GM18517 (cell line): ENCODE results near the gene EML2.

Experiments used
- ATAC-seq: cut with Tn5 transposase; IDR thresholded peaks from one replicate; pipeline ENCODE4 v1.9.1; 2021; ENCODE audit warnings: mild to moderate bottlenecking, moderate library complexity; ENCODE audit not compliant: unreplicated experiment

The EML2 gene

DNA sequence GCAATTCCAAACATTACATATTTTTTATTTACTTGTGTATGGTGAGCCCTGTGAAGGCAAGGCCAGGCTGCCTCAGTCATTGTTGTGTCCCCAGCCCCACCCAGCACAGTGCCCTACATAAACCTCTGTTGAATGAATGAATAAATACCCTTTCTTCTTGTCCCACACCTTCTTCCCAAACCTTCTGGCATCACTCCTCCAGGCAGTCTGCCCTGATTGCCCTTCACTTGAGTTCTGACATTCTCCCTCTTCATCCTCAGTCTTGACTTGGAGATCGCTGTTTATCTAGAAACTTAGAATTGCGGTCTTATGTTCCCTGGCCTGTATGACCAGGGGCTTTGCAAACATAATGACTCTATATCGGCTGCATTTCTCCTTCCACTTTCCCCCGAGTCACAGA lies 49.4 kb downstream of the EML2 start:
- no peak for ATAC-seq

DNA sequence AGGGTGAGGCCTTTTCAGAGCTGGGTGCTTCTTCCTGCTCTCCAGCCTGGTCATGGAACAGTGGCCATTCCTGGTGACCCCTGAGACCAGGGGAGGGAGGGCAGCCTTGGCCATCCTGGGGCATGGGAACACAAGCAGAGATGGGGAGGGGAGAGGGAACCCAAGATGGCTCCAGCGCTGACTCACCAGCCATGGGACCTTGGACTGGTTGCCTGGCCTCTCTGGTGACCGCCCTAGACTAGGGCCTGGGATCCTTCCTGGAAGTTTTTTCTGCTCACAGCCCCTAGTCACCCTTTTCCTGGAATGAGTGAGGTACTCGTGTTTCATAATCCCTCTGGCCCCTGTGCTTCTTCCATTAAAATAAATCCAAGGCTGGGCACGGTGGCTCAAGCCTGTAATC lies 51.3 kb downstream of the EML2 start:
- ATAC-seq, result no peak

DNA sequence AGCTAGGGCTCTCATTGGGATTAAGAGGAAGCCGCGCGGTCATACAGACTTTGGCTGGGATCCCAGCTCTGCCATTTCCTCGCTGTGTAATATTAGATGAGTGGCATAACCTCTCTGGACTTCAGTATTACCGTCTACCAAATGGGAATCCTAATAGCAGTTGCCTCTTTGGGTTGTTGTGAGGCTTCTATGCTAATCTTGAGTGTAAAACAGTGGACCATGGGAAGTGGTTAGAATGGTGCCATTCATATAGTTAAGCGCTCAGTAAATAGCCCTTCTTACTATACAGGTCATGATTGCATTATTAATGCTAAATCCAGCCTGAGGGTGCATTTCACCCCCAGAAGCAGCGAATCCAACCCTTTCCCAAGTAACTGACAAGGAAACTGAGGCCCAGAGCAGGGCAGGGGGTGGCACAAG lies 54.0 kb downstream of the EML2 start:
- no peak for ATAC-seq

DNA sequence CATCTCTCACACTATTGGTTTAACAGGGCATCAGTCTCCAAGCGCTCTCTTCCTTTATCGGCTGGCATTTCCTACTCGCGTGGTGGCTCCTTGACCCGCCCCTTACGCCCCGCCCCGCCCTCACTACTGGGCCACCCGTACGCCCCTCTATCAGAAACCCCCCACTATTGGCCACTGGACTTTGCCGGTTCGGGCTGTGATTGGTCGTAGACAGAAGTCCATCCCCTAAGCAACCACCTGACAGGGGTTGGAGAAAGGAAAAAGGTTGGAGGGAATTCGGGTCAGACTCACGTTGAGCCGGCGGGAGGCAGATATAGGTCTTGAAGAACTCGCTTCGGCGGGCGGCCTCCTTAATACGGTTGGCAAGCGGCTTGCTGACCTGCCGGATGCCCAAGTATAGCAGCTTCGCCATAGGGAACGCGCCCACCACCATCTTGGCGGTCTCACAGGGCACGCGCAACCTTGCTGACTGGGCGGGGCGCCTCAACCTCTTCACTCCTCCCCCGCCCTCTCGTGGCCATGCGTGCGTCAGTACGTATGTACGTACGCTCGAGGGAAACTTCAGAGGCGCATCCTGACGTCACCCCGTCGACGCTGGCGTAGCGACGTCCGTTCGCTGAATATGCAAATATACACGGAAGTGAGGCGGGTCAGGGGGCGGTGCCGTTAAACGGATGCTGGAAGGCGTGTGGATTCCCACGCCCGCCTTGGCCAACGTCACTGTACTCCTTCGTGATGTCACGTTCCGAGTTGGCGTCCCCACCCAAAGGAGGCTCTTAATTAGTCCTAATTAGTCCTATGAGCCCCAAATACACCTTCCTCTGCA lies 54.7 kb downstream of the EML2 start, which contains the start of gene OPA3:
Gene OPA3 (minus strand): TSS at position 471 of the 826 bp plus-strand sequence. CDS start 38 bp downstream, at position 433.
- peak; percentile 86 for ATAC-seq

DNA sequence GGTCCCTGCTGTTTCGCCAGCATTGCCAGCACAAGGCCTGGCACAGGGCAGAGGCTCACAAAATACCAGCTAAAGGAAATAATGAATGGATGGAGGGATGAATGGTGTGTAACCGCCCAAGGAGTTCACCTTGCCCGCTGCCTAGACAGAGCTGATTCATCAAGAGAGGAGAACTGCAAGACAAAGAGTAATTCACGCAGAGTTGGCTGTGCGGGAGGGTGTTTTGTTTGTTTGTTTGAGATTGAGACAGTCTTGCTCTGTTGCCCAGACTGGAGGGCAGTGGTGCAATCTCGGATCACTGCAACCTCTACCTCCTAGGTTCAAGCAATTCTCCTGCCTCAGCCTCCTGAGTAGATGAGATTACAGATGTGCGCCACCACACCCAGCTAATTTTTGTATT lies 57.6 kb downstream of the EML2 start:
- ATAC-seq, result no peak

DNA sequence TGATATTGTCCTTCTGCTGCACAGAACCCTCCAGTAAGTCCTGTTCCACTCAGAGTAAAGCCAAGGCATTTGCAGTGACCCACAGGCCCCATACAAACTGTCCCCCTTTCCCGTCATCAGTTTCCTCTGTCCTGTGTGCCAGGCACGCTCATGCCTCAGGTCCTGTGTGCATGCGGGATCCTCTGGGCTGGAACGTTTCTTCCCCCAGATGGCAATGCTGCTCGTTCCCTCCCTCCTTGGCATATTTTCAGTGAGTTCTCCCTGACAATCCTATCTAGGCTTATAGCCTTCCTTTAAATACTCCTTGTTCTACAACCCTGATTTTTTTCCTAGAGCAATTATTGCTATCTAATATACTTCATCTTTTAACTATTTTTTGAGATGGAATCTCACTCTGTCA lies 60.3 kb downstream of the EML2 start:
- ATAC-seq, result no peak

DNA sequence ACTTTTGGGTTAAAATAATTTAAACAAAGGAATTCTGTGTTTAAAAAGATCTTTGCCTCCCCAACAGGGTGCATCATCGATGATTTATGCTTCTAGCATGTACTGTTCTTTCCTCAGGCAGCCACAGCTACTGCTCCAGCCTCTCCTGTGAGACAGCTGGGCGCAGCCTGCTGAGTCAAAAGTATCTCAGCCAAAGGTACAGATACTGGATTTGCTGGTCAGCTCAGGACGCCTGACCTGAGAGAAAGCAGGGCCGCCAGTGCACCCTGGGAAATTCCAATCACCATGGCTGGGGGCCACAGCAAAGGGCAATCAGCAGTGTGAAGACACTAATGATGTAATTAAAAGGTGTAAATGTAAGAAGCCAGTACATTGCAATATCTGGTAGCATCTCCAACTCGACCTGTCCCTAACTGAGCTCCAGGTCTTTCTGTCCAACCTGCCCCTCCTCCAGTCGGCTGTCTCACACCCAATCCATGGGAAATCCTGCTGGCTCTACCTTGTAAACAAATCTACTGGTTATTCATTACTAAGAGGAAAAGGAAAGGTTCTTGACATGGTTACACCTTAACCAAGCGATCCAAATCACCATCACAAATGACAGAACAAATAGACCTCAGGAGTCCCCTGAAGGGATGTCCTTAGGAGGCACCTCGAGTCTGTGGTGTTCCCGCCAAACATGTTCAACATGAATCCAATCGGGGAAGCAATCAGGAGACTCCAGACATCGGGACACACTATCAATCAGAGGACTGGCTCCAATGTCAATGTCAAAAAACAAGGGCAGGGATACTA lies 61.9 kb downstream of the EML2 start:
- ATAC-seq, result no peak

DNA sequence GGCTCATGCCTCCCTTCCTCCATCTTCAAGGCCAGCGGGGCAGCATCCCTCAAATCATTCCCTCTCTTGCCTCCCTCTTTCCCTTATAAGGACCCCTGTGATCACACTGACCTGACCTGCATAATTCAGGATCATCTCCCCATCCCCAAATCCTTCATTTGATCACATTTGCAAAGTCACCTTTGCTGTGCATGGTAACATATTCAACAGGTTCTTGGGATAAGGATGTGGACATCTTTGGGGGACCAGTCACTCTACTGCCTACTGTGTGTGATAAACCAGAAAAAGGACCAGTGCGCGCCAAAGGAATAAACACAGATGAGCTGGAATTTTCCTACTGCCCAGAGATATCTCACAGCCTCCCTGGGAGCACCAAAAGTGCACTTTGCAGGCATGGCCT lies 62.5 kb downstream of the EML2 start:
- no peak for ATAC-seq

DNA sequence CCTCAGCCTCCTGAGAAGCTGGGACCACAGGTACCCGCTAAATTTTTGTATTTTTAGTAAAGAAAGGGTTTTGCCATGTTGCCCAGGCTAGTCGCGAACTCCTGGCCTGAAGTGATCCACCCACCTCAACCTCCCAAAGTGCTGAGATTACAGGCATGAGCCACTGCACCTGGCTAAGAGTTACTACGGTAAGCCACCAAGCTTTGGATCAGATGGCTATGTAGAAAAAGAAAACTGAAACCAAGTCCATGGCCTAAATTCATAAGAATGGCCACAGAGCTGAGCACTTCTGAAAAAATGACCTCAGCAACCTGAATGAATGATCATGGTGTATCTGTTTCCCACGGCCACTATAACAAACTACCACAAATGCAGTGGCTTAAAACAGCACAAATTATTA lies 64.0 kb downstream of the EML2 start:
- ATAC-seq, result no peak

DNA sequence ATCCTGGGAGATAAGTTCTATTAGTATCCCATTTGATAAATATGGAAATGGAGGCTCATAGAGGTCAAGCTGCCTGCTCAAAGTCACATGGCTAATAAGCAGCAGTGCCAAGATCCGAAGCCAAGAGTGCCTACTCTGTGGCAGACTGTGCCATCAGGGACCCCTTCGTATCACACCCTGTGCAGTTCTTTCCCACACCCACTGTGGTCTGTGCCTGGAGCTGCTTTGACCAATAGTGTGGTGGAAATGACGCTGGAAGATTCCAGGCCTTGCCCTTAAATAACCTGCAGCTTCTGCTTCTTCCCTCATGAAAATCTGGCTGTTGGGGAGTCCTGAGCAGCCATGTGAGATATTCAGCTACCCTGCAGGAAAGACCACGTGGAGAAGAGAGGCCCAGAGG lies 64.7 kb downstream of the EML2 start:
- no peak for ATAC-seq

DNA sequence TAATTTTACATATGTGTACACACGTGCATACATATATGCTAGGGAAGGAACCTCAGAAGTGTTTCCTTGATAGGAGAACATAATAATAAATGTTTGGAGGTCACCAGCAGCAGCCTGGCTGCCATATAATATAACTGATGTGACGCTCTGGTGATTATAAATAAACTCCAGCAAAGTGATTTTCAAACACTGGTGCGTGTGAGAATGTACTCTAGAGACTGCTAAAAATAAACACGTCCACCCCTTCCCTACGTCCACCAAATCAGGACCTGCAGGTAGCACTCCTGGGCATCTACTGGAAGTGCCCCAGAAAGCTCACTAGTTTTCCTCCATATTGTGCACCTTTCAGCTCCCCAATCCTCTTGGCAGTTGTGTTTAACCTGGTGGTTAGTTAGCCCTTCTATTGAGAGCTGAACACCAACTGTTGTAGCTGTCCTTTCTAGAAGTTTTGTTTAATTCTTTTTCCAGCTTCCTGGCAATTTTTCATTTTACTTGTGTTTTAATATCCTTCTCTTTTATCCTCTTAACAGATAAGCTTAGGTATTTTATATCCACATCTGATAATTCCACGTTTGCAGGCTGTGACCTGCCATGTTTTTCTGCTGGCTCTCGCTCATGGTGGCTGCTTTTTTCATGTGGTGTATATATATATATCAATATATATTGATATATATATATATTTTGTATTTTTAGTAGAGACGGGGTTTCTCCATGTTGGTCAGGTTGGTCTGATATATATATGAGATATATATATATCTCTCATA lies 67.6 kb downstream of the EML2 start:
- ATAC-seq, result no peak

DNA sequence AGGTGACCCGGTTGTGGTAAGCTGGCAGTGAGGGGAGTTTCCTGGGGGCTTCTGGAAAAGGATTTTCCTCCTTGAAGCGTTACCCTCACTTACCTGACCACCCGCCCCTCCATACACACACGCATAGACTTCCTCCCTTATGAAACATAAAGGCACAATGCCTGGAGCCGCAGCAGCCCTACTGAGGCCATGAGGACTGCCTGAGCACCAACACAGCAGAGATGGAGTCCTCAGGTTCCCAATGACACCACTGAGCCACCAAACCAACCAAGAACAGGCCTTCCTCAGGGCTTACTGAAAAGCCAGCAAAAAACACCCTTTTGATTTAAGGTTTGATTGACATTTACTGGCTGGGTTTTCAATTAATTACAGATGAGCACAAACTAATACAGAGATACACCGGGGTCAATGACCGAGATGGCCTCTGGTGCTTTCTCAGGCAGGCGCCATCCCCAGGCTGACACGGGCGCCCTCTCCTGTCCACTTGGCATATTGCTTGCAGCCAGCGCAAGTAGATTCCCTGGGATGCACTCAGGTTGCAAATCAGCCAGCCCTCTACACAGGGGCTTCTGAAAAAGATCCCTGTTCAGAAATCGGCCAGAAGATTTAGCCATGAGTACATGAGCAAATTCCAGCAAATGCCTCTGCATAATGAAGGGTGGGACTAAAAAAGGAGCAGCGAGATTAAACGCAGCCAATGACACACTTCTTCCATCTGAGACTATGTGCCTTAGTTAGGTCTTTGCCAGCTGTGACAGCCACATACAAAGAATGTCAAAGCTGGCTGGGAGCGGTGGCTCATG lies 69.4 kb downstream of the EML2 start:
- no peak for ATAC-seq

DNA sequence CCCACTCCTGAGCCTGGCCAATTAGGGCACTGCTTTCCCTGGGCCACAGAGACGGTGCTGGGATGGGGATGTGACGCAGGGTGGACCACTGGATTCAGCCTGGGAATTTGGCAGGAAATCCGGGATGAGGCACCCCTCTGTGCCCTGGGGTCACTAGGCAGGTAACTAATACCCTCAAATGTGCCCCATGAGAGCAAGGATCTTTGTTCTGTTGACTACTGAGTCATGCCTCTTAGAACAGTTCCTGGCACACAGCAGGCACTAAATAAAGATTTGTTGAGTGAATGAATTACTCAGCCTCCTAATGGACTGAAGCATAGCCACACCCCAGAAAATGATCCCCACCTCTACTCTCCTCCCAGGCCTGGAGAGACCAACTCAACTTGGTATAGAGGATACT lies 70.5 kb downstream of the EML2 start:
- ATAC-seq, result no peak

DNA sequence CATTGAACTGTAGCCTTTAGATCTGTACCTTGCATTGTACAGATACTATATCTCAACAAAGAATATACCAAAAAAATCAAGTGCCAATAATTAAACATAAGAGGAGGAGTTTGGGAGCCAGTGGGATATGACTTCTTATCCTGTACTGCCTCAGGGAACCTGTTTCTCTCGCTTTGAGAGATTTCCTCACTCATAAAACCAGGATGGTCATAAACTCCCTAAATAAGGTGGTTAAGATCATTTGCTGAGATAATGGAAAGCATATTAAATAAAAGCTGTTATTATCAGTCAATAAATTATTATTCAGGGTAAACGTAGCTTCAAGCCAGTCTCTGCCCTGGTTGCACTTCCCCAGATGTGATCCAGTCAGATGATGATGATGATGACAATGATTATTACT lies 71.6 kb downstream of the EML2 start:
- no peak for ATAC-seq

DNA sequence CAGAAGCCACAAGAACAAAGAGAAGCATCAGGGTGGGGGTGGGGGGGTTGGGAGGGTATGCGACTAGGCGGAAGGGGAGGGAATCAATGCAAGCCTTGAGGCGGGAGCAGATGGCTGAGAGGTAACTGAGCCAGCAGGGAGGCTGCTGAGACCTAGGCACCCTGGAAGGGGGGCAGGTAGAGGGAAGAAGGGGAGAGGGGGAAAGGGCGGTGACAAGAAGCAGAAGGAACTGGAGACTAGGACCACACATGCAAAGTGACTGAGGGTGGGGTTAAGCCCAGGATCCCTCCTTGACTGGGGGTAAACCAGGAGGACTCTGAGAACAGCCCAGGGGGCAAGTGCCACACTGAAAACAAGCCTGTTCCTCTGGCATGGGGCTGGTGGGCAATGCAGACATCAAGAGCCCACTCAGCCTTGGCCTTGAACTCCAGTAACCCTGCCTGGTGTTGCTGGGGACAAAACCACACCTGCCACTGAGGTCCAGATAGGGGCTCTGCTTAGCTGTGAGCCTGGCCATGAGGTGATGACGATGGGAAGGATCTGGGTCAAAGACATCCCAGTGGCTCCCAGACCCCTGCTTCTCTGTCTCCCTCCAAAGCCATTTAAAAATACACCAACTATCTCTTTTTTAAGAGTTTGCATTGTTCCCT lies 74.9 kb downstream of the EML2 start:
- no peak for ATAC-seq

DNA sequence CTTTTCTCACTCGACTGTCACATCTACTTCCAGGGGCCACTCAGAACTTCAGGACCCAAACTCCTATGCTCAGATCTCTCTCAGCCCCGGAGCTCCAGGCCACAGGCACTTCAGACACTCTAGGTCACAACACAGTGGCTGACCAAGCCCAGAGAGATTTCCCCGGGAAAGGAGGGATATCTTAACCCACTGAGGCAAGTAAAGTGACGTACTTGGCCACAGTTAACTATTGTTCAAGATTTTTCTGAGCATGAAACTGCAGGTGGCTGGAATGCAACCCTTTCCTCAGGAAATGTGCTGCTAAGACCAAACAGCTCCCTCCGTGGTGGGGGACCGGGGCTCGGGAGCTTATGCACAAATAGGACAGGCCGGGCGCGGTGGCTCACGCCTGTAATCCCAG lies 78.5 kb downstream of the EML2 start:
- no peak for ATAC-seq

DNA sequence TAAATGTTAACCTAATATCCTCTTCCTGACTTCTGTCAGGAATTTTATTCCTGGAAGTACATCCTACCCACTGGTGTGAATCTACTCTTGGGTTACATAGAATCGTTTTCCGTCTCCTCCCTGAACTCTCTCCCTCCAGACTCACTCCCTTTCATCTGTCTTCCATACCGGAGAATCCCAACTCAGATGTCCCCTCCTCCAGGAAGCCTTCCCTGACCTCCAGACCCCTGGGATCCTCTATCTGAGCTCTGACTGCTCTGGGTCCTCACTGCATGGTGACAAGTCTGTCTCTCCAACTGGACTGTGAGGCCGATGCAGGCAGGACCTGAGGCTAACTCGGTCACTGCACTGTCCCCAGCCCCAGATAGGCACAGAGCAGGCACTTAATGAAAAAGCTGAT lies 79.2 kb downstream of the EML2 start:
- ATAC-seq, result no peak
